HEK293T (cell line): ENCODE data around the gene TRIL.

Source experiments
- CTCF ChIA-PET: fragments of 350-600 bp; formaldehyde crosslinking; extraction: SDS; loops from one replicate; lab custom pipeline; 2021; ENCODE audit warnings: antibody characterized with exemption, inconsistent platforms; lab: Yijun Ruan, JAX
- POLR2A ChIA-PET: fragments of 350-600 bp; formaldehyde crosslinking; extraction: SDS; loops from one replicate; lab custom pipeline; 2020; ENCODE audit warnings: antibody characterized with exemption, inconsistent platforms; lab: Yijun Ruan, JAX
- DNase-seq: peaks from one replicate; pipeline ENCODE4 v3.0.0; 2012; ENCODE audit warnings: mixed read lengths; ENCODE audit errors: extremely low spot score
- ARNT ChIP-seq: fragments of 450-650 bp; IDR thresholded peaks from 2 replicates; pipeline ENCODE4 v1.6.1; 2017; ENCODE audit warnings: mild to moderate bottlenecking
- BHLHE40 ChIP-seq: fragments of 450-650 bp; IDR thresholded peaks from 2 replicates; pipeline ENCODE4 v1.6.1; 2016; ENCODE audit warnings: mild to moderate bottlenecking, moderate library complexity, borderline replicate concordance
- CTBP1 ChIP-seq: fragments of 450-650 bp; IDR thresholded peaks from 2 replicates; pipeline ENCODE4 v1.6.1; 2016; ENCODE audit warnings: borderline replicate concordance
- ELF4 ChIP-seq: fragments of 450-650 bp; IDR thresholded peaks from 2 replicates; pipeline ENCODE4 v1.6.1; 2017; ENCODE audit warnings: antibody characterized with exemption
- FOXA1 ChIP-seq: fragments of 450-650 bp; IDR thresholded peaks from 2 replicates; pipeline ENCODE4 v1.6.1; 2016; ENCODE audit warnings: mild to moderate bottlenecking
- FOXK2 ChIP-seq: fragments of 450-650 bp; IDR thresholded peaks from 2 replicates; pipeline ENCODE4 v1.6.1; 2016; ENCODE audit warnings: mild to moderate bottlenecking
- FOXM1 ChIP-seq: fragments of 450-650 bp; IDR thresholded peaks from 2 replicates; pipeline ENCODE4 v1.6.1; 2017; ENCODE audit warnings: mild to moderate bottlenecking, borderline replicate concordance
- HDGF ChIP-seq: fragments of 450-650 bp; IDR thresholded peaks from 2 replicates; pipeline ENCODE4 v1.6.1; 2017; ENCODE audit warnings: antibody characterized with exemption, borderline replicate concordance
- L3MBTL2 ChIP-seq: fragments of 450-650 bp; conservative IDR thresholded peaks from 2 replicates; pipeline ENCODE4 v1.6.1; 2016; ENCODE audit warnings: mild to moderate bottlenecking
- LEF1 ChIP-seq: fragments of 450-650 bp; IDR thresholded peaks from 2 replicates; pipeline ENCODE4 v1.6.1; 2017; ENCODE audit warnings: mild to moderate bottlenecking, borderline replicate concordance
- NFRKB ChIP-seq: fragments of 450-650 bp; IDR thresholded peaks from 2 replicates; pipeline ENCODE4 v1.6.1; 2016; ENCODE audit warnings: mild to moderate bottlenecking, moderate library complexity
- SP1 ChIP-seq: fragments of 450-650 bp; IDR thresholded peaks from 2 replicates; pipeline ENCODE4 v1.6.1; 2017
- SUZ12 ChIP-seq: fragments of 450-650 bp; IDR thresholded peaks from 2 replicates; pipeline ENCODE4 v1.6.1; 2016; ENCODE audit warnings: mild to moderate bottlenecking
- TARDBP ChIP-seq: fragments of 450-650 bp; IDR thresholded peaks from 2 replicates; pipeline ENCODE4 v1.6.1; 2016
- ZNF384 ChIP-seq: fragments of 450-650 bp; IDR thresholded peaks from 2 replicates; pipeline ENCODE4 v1.6.1; 2016
- TF ChIP-seq, protein P1 (sequence below): fragments of 450-650 bp; IDR thresholded peaks from 2 replicates; pipeline ENCODE4 v1.6.1; 2016

The TRIL gene

DNA sequence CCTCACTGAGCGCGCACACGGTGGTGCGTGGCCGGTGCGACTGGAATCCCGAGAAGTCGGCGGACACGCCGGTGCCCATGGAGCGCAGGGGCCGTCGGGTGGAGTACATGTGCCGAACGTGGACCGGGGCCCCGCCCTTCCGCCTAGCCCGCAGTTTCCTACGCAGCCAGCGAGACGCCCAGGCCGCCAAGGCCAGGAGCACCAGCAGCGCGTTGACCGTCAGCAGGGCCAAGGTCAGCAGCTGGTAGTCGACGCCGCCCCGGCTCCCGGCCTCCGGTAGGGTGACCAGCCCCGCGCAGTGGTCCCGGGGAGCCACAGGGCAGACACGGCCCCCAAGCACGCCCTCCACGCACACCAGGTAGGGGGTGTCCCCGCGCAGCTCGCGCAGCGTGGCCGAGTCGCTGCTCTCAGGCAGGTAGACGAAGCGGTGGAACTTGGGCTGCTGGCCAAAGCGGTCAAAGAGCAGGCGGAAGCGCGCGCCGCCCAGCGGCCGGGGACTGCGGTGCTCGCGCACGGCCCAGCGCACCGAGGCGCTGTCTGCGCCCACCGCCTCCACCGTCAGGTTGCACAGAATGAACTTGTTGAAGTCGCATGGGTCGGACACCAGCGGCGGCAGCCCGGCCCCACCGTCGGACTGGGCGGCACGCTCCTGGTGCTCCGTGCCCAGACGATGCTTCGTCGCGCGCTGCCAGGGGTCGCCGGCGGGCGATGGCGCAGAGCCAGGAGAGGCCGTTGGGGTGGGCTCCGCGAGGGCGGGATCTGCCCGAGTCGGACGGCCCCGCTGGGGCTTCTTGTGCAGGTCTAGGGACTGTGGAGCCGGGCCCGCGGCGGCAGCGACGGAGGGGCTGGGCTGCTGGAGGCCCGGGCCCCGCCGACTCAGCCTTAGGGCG, 2.2 kb downstream of the TRIL start:
- ChIA-PET POLR2A (interaction anchor here (0.6 kb wide), 1 partner anchor 299 kb away, joined by 3 read pairs; no protein-coding TSS in a partner anchor), CTCF (interaction anchor here (0.5 to 2.5 kb wide), 27 partner anchors 8 to 704 kb away, joined by 3 to 40 read pairs (median 4); no protein-coding TSS in a partner anchor)
- DNase-seq, result peak; percentile 89
- no peak for TF ChIP-seq FOXA1
- peak; percentile 74 for TF ChIP-seq L3MBTL2

DNA sequence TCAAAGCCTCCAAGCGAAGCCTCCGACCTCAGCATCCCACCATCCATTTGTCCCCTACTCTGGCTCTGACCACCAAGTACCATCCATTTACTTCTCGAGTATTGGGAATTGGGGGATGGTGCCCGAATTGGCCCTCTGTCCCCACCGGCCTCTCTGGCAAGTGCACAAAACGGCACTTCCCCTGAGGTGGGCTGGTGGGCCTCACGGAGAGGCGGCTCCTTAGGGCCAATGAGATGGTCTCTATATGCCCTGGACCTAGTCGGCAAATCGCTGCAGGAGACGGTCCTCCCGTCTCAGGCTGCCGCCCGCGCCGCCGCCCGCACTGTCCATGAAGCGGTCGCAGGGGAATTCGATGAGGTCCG, 2.8 kb downstream of the TRIL start:
- DNase-seq, result no peak
- TF ChIP-seq, protein P1, sequence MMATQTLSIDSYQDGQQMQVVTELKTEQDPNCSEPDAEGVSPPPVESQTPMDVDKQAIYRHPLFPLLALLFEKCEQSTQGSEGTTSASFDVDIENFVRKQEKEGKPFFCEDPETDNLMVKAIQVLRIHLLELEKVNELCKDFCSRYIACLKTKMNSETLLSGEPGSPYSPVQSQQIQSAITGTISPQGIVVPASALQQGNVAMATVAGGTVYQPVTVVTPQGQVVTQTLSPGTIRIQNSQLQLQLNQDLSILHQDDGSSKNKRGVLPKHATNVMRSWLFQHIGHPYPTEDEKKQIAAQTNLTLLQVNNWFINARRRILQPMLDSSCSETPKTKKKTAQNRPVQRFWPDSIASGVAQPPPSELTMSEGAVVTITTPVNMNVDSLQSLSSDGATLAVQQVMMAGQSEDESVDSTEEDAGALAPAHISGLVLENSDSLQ, result no peak
- TF ChIP-seq SP1 (no peak), TARDBP (no peak), FOXM1 (no peak), LEF1 (no peak), CTBP1 (no peak), SUZ12 (no peak), FOXA1 (no peak), NFRKB (no peak), L3MBTL2 (no peak), BHLHE40 (no peak), ARNT (no peak)
- ChIA-PET POLR2A (no interaction called here), CTCF (interaction anchor here (1.3 to 2.5 kb wide), 6 partner anchors 9 to 151 kb away, joined by 3 to 40 read pairs (median 5); no protein-coding TSS in a partner anchor)

DNA sequence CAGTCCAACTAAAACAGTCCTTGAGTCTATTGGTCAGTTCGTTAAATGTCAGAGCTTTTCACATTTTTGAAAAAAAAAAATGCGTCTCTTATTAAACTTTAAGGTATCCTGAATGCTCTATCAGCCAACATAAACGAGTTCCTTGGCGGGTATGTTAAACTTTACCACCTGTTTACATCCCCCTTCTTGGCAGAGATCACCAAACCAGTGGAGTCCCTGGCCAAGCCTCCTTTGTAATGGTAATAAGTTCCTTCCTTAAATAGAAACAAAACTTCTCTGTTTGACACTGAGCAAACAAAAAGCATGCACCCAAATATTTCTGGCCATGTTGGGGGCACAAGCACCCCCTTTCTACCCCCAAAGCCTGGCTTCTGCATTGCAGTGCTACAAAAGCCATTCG, 3.2 kb downstream of the TRIL start:
- no peak for TF ChIP-seq ARNT
- ChIA-PET POLR2A (no interaction called here), CTCF (interaction anchor here (1.3 to 2.0 kb wide), 3 partner anchors 9 to 152 kb away, joined by 3 to 6 read pairs (median 4); no protein-coding TSS in a partner anchor)
- no peak for DNase-seq

DNA sequence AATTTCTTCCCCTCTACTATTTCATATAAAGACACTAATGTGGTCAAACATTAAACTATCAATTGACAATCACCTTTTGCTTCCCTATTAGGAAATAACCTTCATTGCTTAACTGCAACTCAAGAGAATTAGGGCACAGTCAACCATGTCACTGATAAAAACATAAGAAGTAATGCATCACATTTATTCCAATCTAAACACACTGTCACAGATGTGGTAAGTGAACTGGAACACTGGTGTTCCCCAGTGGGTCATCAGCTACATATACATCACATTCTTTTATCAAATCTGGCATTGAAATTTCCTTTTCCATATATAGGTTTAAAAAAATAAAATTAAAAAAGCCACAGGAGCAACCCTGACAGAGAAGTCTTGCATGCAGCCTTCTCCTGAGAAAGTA, 3.7 kb downstream of the TRIL start:
- POLR2A ChIA-PET, result no interaction called here
- TF ChIP-seq, protein P1, result no peak
- TF ChIP-seq CTBP1, result no peak
- no peak for TF ChIP-seq FOXK2
- no peak for TF ChIP-seq ARNT
- no peak for TF ChIP-seq NFRKB
- TF ChIP-seq TARDBP, result no peak
- TF ChIP-seq HDGF, result no peak
- no peak for TF ChIP-seq LEF1
- TF ChIP-seq BHLHE40, result no peak
- CTCF ChIA-PET, result interaction anchor here (1.3 to 1.5 kb wide), 2 partner anchors 10 to 152 kb away, joined by 3 to 4 read pairs; no protein-coding TSS in a partner anchor
- DNase-seq, result no peak

DNA sequence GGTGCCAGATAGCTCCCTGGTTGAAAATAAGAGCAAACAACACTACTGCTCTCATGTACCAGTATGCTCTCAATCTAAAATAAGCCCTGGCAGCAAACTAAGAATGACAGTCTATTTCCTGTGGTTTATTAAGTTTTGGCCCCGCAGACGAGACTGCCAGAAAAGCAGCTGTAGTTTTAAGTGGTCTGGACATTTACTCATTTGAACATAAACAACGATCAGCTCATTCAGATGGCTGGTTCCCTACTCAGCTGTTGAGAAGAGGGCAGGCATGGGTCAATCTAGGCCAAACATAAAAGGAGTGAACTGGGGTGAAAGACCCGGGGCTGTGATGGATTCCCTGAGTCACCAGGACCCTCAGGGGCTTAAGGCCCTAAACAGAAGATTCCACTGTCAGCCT, 4.5 kb downstream of the TRIL start:
- ChIA-PET CTCF (interaction anchor here (0.6 to 2.0 kb wide), 4 partner anchors 25 to 166 kb away, joined by 4 to 7 read pairs (median 4); no protein-coding TSS in a partner anchor), POLR2A (interaction anchor here (0.8 kb wide), 1 partner anchor 174 kb away, joined by 3 read pairs; no protein-coding TSS in a partner anchor)
- no peak for TF ChIP-seq FOXM1
- DNase-seq, result no peak

DNA sequence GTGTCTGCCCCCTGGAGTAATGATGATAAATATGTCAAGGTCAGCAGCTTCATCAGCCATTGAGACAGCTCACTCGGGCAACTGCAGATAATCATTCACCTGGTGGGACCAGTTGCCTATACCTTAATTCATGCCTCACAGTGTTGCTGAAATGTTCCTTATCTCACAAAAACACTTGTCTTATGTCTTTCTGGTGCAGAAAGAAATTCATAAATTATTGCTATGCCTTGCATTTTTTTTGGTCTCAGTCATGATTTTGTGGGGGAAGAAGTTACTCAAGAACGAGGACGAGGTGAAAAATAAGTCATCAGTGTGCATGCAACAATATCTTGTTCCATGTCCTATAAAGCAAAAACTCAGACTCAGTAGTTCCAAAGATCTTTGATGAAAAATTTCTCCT, 16.0 kb downstream of the TRIL start:
- DNase-seq, result no peak
- TF ChIP-seq ZNF384, result no peak
- POLR2A ChIA-PET, result no interaction called here
- CTCF ChIA-PET, result interaction anchor here (1.2 to 2.1 kb wide), 4 partner anchors 14 to 20 kb away, joined by 4 to 10 read pairs (median 6); no protein-coding TSS in a partner anchor

DNA sequence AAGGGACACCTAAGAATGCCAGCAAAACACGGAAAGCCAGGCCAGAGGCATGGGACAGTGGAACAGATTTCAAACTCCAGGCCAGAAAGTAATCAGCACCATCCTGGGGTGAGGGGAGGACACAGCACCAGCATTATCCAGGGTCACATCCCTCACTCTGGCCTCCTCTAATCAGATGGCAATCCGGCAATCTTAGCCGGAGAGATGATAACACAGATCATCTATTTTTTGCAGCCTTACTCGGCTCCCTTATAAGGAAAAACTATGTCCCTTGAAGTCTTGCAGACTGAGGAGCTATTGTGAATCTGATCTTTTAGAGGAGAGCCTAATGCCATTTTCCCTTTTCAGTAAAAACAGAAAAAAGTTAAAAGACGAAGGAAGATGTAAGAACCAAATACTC, 16.5 kb downstream of the TRIL start:
- TF ChIP-seq TARDBP (no peak), FOXM1 (no peak), SUZ12 (no peak), CTBP1 (no peak), LEF1 (no peak), NFRKB (no peak), ELF4 (no peak), ARNT (no peak), HDGF (no peak), L3MBTL2 (no peak), FOXA1 (no peak), BHLHE40 (no peak)
- CTCF ChIA-PET, result interaction anchor here (1.9 to 2.1 kb wide), 3 partner anchors 15 to 20 kb away, joined by 4 to 10 read pairs (median 9); no protein-coding TSS in a partner anchor
- DNase-seq, result no peak
- POLR2A ChIA-PET, result no interaction called here
